NCI-H2029 treated with DMSO at 0.1 percent for 48 hours (cell line): ENCODE results near the gene CYP19A1.

Experiments used
- DNase-seq: peaks from one replicate; lab custom pipeline; 2025; lab: John Stamatoyannopoulos, UW

CYP19A1 gene

DNA sequence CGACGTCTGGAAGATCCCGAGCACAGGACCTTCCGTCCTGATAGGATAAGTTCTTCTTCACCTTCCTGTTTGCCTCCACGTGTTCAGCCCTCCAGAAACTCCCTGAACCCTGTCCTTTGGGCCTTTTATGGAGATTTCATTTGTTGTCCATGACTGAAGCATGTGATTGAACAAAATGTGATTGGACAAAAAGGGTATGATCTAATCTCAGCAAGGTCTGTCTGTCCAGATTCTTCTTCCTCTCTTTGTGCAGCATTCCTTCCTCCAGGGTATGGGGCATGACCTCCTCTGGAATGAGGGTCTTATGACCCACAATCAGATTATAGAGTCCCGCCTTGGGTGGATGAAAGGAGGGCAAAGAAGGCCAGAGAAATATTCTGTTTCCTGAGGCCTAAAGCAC is at the start of gene CYP19A1:
TSS of gene CYP19A1 (minus strand) at position 101 of the 400 bp plus-strand sequence. CDS start 95,684 bp downstream, outside the sequence.
- DNase-seq, result no peak

DNA sequence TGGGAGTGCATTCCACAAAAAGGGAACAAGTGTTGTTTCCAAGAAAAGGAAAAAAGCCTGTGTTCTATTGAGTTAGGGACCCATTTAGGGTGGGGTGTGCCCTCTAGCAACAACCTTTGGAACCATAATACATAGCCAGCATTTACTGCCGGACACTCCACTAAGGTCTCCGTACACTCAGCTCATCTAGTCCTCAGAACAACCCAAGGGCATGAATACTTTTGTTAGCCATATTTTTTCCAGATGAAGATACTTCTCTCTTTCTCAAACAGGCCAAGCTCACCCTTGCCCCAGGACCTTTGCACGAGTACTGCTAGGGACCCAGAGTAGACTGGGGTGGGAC is 49.3 kb upstream of the CYP19A1 start:
- no peak for DNase-seq

DNA sequence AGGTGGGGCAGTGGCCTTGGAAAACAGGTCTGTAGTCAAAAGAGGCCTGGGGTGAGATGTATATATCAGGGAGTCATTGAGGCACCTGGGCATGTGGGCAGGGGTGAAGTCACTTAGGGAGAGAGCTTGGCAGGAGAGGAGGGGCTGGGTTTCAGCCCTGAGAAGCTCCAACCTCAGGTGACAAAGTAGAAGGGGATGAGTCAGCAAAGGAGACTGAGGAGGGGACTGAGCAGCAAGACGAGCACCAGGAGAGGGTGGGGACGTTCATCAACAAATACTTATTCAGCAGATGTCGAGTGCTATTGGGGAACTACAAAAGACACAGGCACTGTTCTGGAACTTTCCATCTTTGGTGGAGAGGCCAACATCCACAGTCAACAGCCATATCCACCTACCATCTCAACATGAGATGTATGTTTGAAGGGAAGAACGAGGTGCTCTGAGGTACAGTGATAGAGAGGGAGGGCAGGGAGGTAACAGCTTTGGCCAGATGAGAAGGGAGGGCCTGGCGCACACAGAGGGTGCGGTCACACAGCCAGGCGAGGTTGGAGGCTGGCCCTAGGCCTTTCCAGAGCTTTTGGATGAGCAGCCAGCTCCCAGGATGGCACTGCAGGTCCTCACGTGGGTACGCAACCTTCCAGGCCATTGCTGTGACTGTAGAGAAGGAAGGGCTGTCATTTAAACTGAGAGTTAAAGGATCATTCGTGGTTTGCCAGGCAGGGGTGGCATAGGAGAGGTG is 48.7 kb upstream of the CYP19A1 start:
- no peak for DNase-seq

DNA sequence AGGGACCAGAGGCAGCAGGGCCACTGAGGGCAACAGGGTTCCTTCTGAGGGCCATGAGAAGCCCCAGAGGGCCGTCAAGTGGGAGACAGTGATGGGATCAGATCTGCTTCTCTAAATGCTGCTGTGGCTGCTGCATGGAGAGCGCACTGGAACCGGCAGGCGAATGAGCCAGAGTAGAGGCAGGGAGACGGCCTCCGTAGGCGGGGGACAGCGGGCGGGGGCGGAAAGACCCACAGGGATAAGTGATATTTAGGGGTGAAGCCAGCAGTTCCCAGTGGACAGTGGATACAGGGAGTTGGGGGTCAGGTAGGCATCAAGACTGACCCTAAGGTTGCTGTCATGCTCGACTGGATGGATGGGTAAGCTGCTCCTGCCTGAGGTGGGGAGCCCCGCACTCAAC is 48.1 kb upstream of the CYP19A1 start:
- DNase-seq, result no peak

DNA sequence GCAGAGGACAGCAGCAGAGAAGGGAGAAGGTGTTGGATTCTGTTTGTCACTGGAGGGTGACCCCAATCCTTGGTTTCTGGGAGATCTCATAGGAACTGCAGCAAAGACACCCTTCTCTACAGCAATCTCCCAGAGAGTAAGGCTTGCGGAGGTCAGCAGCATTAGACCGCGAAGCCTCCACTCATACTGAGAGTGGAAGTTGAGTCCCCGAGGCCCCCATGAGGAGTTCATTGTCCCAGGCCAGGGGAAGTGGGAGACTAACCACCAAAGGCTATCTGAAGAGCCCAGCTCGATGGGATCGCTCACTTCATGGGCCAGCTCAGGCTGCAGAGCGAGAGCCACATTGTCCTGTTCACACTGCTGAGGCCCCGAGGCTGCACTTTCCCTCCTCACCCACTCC is 47.6 kb upstream of the CYP19A1 start:
- no peak for DNase-seq

DNA sequence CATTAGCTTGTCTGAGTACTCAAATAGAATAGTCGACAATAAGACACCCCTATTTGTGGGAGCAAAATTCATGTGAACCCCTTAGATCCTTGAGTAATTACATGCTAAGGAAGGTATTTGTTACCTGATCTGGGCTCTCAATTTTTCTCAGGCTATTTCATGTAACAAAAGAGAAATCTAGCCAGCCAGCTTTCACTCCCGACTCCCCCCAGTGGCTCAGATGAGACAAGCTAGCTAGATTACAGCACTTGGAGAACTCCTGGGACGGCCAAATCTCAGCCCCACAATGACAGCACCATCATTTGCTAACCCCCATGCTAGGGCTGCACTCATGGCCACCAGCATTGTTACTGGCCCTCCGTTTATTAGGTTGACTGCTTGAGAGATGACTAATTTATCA is 44.4 kb upstream of the CYP19A1 start:
- no peak for DNase-seq

DNA sequence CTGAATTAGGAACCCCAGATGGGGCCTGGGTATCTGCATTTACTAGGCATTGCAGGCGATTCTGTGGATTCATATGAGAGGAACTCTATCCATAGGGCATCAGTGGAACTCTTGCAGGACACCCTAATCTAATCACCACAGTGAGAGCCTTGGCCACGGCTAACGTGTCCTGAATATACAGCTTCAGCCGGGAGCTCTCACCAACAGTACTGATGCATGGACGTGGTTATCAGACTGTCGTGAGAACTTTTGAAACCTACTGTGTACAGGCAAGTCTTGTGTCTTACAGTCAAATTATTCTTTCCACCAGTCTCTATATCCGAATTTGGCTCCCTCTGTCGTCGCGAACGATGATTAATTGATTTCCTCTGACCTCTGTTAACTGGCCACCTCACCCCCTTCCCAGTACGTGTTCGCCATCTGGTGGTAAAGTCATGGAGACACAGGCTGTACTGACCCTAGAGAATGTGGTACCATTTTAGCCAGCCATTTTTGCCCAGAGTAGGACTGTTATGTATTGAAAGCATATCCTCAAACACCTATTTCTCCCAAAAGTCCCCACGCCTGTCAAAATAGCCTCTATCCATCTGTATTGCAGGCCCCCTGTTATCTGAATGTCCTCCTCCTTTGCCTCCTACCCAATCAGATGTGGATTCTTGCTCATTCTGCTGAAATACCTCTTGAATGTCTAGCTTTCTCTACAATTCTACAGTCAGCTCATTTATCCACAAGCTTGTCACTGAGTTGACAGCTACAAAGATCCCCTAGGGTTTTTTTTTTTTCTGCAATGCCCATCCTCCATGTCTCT is 42.8 kb upstream of the CYP19A1 start:
- peak; percentile 48 for DNase-seq

DNA sequence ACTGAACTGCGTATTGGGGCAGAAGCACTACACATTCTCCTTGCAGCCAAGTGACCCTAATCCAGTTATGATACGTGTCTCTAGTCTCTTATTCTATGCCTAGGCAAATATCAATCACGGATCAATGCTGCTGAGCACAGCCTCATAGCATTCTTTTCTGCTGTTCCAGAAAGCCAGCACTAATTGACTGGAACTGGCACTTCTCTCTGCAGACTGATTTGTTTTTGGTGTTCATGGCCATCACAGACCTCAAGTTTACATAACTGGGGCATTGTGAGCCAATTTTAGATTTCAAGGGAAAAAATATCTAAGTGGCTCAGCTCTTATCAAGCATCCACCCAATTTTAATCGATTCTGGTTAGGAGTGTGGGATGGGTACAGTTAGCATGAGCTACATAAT is 41.0 kb upstream of the CYP19A1 start:
- no peak for DNase-seq

DNA sequence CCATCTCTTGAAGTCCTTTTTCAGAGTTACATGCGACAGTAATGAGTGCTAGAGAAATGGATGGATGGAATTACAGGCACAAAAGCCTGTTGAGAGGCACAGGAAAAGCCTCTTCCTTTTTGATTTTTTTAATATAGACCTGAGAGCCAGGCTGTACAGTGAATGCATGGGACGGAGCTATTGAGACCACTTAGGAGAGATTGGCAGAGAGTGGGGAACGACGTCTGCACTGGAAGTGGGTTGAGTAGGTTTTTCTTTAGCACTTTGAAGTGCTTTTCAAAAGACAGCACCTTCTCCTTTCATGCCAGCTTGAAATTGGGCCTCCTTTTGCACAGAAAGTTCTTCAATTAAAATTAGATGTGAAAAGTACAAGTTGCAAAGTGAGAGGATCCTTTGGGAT is 40.0 kb upstream of the CYP19A1 start:
- no peak for DNase-seq

DNA sequence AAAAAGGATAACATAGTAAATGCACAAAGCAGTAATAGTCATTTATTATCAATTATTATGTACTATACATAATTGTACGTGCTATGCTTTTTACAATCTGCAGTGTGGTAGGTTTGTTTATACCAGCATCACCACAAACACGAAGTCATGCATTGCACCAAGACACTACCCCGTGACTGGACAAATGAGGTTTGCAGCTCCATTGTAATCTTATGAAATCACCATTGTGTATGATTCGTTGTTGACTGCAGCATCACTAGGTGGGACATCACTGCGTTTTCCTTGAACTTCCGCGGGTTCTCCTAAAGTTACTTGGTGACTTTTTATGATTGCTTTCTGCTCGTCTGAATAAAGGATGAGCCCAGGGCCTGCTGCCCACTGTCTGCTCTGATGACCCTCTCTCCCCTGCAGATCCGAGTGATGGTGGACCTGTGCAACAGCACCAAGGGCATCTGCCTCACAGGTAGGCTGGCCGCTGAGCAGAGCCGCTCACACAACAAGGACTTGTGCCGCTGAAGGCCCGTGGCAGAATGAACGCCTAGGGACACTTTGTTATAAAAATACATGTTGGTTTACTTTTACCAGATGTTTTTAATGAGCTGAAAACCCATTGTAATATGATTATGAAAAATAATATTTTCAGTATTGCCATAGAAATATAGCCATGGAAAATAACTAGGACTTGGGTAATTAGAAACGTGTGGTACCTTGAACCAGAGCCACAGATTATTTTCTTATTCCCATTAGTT is 38.8 kb upstream of the CYP19A1 start:
- DNase-seq, result no peak

DNA sequence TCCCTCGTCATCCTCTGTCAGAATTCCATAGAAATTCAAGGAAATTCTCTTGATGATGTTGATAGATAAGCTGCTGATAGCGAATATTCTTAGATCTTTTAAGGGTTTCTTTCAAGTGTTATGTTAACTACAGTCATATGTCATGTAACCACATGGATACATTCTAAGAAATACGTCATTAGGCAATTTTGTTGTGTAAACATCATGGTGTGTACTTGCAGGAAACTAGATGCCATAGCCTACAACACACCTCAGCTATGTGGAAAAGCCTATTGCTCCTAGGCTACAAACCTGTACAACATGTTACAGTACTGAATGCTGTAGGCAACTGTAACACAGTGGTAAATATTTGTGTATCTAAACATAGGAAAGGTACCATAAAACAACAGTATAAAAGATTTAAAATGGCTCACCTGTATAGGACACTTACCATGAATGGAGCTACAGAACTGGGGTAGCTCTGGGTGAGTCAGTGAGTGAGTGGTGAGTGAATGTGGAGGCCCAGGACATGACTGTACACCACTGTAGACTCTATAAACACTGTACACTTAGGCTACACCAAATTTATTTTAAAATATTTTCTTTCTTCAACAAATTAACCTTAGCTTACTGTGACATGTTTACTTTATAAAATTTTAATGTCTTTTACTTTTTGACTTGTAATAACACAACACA is 37.7 kb upstream of the CYP19A1 start:
- no peak for DNase-seq

DNA sequence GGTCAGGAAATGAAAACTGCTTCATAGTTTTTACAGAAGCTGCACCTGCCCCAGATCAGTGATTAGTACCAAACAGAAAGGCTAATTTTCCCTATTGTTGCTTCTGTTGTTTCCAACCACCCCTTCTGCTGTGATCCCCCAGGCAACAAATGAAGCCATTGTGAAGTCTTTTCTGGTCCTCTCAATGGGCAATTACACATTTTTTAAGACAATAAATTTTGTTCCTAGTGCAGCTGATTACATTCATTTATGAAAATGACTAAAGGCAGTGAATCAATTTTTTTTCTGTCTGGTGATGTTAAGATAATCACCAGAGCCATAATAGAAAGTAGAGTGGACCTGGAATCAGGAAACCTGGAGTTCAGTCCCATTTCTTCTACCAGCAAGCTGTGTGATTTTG is 35.7 kb upstream of the CYP19A1 start:
- DNase-seq, result no peak

DNA sequence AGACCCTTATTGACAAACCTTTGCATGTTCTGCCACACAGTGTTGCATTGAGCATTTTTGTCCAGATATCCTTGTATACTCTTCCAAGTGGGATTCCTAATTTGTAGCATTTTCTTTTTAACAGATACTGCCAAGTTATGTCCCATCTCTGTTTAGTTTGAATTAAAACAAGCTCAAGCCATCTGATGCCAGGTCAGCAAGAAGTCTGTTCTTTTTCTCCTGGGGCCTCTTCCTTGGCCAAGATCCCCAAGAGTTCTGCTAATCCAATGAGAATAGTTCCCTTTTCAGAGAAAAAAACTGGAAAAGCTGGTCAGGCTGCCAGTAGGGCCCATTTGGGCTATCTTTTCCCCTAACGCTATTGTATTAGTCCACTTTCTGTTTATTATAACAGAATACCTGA is 32.9 kb upstream of the CYP19A1 start:
- DNase-seq, result no peak

DNA sequence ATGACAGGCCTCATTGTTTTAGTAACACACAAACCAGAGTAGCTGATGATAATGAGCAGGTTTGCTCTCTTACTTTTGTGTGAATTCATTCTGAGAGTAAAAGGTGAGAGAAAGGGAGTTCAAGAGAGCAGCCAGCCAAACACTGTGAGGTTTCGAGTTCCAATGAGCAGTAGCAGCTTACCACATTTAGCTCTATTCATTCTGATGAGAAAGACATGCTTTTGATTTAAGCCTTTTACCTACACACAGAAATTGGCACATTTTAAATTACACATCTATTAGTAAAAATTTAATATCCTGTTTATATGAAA is 31.0 kb upstream of the CYP19A1 start:
- no peak for DNase-seq

DNA sequence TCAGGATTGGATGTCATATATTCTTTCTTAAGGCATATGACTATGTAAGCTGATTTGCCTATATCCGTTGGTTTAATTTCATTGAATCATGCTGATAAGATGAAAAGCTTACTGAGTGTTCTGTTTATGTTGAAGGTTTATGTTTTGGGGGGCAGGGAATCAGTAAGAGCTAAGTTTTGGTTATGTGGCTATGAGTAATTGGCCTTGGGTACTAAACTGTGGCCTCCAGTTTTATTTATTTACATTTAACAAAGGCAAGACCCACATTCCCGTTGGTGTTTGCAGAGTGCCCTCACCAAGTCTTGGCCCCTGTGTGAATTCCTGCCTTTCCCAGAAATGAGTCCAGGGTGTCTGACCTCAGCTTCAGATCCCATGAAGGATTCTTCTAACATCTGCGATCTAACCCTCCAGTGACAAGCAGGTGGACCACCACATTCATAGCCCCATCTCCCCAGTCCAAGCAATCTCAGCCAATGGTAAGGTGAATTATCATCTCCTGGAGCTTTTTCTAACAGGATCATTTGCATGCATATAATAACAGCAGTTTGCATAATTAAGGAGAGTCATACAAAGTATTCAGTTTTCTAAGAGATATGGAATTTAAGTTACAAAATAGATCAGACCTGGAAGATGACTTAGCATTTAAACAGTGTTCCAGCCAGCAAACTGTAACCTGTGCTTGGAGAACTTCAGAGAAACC is 30.5 kb upstream of the CYP19A1 start:
- no peak for DNase-seq

DNA sequence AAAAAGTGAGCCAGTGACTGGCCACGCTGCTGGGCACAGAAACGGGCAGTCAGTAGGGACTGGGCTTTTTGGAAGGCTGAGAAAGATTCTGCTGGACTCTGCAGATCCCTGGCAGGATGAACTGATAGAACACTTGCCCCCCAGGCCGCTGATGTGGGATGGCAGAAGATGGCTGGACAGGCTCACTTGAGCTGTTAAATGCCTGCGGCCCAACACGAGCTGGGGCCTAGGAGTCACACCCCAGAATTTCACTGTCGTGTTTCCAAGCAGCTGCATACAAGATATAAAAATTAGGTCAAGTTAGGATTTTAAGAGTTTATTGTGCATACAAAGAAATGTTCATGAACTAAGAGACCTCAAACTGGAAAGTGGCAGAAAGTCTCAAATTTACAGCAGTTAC is 29.9 kb upstream of the CYP19A1 start:
- DNase-seq, result no peak

DNA sequence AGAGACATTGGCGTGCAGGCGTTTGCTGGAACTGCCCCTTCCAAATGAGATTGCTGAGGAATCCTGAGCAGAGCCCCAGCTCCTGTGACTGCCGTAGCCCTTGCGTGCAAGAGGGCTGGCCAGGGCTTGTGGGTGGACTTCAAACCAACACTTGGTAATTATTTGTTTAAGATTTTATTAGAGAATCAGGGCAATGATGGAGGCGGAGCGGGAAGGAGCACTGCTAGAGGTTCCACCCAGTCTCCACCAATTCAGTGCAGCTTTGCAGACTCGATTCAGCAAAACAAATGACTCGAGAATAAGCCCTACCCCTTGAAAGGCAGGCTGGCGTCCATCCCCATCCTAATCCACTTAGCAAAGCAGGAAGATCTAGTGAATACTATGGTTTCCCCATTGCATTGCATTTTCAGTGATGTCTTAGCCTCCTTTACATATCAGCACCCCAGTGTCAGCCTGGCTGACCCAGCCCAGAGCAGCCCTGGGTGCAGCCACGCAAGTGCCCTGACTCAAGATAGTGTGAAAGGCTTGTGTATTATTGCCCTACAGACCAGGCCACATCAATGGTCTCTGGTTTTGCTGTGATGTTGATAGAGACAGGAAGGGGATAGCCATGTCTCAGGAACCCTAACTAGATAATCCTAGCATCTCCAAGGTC is 29.1 kb upstream of the CYP19A1 start:
- no peak for DNase-seq

DNA sequence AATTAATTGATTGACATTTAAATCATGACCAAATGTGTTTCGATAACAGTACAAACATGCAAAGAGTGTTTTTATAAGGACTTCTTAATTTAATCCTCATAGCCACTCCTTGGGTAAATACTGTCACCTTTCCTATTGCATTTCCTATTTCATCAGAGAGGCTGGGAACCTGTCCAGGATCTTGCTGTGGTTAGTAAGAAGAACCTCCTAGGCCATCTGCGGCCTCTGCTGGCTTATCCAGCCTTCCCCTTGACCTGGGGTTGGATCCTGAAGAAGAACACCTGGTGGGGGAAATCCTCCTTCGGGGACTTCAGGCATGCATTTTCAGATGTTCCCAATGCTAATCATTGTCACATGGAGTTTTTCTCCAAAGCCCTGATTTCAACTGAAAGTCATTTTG is 28.5 kb upstream of the CYP19A1 start:
- DNase-seq, result peak; percentile 47

DNA sequence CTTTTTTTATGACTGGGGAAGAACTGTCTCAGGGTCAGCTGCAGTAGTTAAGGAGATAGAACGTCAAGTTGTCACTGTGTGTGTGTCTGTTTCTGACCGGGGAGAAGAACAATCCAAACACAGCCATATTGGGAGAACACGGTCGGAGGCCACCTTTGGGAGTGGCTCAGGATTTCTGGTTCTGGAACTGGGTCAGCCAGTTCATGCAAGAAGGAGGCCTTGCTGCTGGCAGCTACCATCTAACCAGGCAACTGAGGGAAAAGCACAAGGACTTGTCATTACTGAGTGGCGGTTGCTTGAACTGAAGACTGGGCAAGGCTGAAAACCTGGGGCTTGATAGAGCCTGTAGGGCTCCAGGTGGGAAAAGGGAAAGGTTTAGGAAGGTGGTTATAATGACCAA is 27.7 kb upstream of the CYP19A1 start:
- DNase-seq, result no peak

DNA sequence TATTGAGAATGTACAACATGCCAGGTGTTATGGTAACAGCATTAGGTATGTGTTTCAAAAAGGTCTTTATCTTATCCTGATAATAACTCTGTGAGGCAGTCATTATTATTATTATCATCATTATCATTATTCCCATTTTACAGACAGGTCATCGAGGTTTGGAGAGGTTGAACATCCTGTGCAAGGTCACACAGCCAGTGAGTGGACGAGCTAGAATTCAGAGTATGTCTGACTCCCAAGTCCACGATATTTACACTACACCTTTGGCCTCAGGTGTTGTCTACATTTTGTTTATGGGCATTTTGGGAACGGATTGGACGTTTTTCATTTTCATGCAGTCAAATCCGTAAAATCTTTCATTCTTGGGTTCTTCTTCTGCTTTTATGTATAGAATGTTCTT is 27.0 kb upstream of the CYP19A1 start:
- DNase-seq, result no peak

DNA sequence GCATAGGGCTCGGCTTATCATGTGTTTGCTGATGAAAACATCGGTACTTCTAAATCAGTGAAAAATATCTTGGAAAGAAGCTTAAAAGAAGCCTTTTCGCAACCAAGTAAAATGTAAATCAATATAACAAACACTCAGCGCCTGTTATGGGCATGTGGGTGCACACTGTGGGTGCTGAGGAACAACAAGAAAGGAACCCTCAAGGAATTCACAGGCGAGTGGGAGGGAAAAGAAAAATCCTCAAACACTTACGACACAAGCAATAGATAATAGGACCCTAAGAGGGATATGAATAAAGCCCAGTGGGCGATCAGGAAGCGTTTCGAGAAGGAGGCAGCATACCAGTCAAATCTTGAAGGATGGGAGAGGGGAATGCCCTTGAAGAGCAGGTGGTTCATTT is 25.0 kb upstream of the CYP19A1 start:
- DNase-seq, result no peak
